ENCODE results near the gene CDA. TPM values are rescaled to one million over a fixed set of nuclear protein-coding genes. Genes with fewer than 3 reads are reported as not detected.

CDA gene
- total RNA-seq, 1 experiment from 2014 or later, result 6.5 TPM

- Histone ChIP-seq H4K20me1 (ENCODE audit: control insufficient read depth, insufficient read depth, insufficient read length) (no peaks in the 10 kb centered on the region), H3K23me2 (ENCODE audit: insufficient read length, low read depth, low read length, poor library complexity, severe bottlenecking) (no peaks in the 10 kb centered on the region), H3K9ac (ENCODE audit: extremely low read depth, insufficient read length, low read length) (no peak overlapping the region), H4K91ac (ENCODE audit: insufficient read length, low read depth, low read length) (no peak overlapping the region), H3K27me3 (ENCODE audit: insufficient read depth, low read length) (no peaks in the 10 kb centered on the region), H3K4ac (ENCODE audit: low read depth, low read length) (no peak overlapping the region), H3K56ac (ENCODE audit: insufficient read length, low read depth, low read length) (no peak overlapping the region), H2BK120ac (ENCODE audit: low read depth, low read length, poor library complexity, severe bottlenecking) (no peak overlapping the region), H2BK5ac (ENCODE audit: insufficient read length, low read length) (no peak overlapping the region), H3K14ac (ENCODE audit: insufficient read depth, low read length) (no peak overlapping the region), H3K4me1 (ENCODE audit: insufficient read depth, low read length) (no peaks in the 10 kb centered on the region), H3K79me2 (ENCODE audit: insufficient read depth, low read length) (no peaks in the 10 kb centered on the region), H2AFZ (ENCODE audit: low read length) (no peak overlapping the region), H3K23ac (ENCODE audit: insufficient read length, low read depth, low read length) (no peak overlapping the region), H3K9me3 (ENCODE audit: control insufficient read depth, low read depth, low read length) (no peaks in the 10 kb centered on the region), H3K4me2 (ENCODE audit: insufficient read depth, insufficient read length, low read length) (peak overlapping the region; percentile 11), H2BK20ac (ENCODE audit: low read depth, low read length, poor library complexity, severe bottlenecking) (no peak overlapping the region), H3K18ac (ENCODE audit: insufficient read length, low read depth, low read length) (no peak overlapping the region), H2BK15ac (ENCODE audit: low read depth, low read length) (no peak overlapping the region), H3K27ac (ENCODE audit: insufficient read length, low read depth, low read length) (no peak overlapping the region), H3K79me1 (ENCODE audit: insufficient read depth, low read depth, low read length, poor library complexity, severe bottlenecking) (no peaks in the 10 kb centered on the region), H4K8ac (replicated peaks; ENCODE audit: insufficient read length, low read depth, low read length) (no peak overlapping the region), H2BK12ac (ENCODE audit: insufficient read length, low read depth, low read length) (no peak overlapping the region), H2AK5ac (ENCODE audit: insufficient read length, low read length) (no peak overlapping the region), H4K5ac (ENCODE audit: insufficient read length, low read depth, low read length) (no peak overlapping the region), H3T11ph (ENCODE audit: low read length) (no peak overlapping the region)
- no CpG with 5 or more reads among the region's 10 CpGs for WGBS (ENCODE audit: extremely low coverage, insufficient read length, low lambda C conversion rate)
- H3K27ac Mint-ChIP-seq, result peak overlapping the region in 1 of 3 experiments; percentile 45; a peak in 1 of 7 replicates
- no peak for DNase-seq
- H3K36me3 Mint-ChIP-seq (ENCODE audit: insufficient read depth in 1 of 3, low read depth in 3 of 3), result peaks cover 0 to 11% (median 10%) of the 10 kb centered on the region in 3 experiments; a peak in 4 of 7 replicates
- TF ChIP-seq CTCF (conservative IDR thresholded peaks at IDR 0.05), result no peak
- H3K4me3 Mint-ChIP-seq, result no peak overlapping the region
- H3K4me1 Mint-ChIP-seq, result peaks cover 11 to 15% of the 10 kb centered on the region in 2 experiments
- H3K9me3 Mint-ChIP-seq, result no peaks in the 10 kb centered on the region; a peak in 1 of 5 replicates
- H3K27me3 Mint-ChIP-seq (ENCODE audit: low read depth), result no peaks in the 10 kb centered on the region
Observed at GRCh38 chr1:20641975-20642374, 53.1 kb downstream of the CDA start.

Measured in H9 (cell line).